ENCODE data around the gene RNASE7.

Gene RNASE7

DNA sequence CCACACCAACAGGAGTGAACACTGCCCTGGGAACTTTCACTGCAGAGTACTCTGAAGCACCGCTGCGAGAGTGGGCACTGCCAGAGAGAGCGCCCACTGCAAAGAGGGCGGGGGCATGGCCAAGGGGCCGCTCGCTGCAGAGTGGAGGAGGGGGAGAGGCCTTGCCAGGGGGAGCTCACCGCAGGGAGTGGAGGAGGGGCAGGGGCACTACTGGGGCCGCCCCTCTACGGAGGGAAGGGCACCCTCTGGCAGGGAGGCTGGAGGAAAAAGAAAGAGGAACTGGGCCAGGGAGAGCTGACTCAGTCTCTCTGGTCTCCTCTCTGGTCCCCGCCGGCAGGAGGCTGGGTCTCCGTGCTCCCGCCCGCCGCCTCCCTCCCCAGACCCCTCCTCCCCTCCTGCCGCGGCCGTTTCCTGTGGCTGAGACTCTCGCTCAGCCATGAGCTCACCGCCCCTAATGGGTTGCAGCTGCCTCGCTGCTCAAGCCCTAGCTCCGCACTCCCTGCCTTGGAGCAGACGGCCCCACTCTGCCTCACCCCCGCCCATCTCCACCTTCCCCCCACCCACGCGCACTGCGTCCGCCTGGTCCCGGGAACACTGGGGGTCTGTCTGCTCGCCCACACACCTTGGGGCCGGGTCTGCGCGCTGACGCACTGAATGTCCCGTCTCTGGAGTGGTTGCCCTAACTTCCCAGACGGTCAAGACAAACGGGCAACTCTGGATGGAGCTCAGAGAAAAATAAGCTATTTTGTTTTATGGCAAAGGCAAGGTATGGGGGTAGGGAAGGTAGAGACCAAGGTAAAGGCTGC, 29.3 kb downstream of the RNASE7 start:
- peaks cover 93% of the 10 kb centered on the region for H3K27me3 Mint-ChIP-seq
- H3K4me3 Mint-ChIP-seq = peak overlapping the region; percentile 42
- peak; percentile 62 for DNase-seq
- H3K4me1 Mint-ChIP-seq = peaks cover 34% of the 10 kb centered on the region
- H3K9me3 Mint-ChIP-seq = no peaks in the 10 kb centered on the region
- H3K27ac Mint-ChIP-seq = no peak overlapping the region
- CTCF ChIA-PET = interaction anchor here (0.8 to 3.6 kb wide), 9 partner anchors 9 to 56 kb away, joined by 4 to 36 read pairs (median 7); no protein-coding TSS in a partner anchor
- no peaks in the 10 kb centered on the region for H3K36me3 Mint-ChIP-seq

DNA sequence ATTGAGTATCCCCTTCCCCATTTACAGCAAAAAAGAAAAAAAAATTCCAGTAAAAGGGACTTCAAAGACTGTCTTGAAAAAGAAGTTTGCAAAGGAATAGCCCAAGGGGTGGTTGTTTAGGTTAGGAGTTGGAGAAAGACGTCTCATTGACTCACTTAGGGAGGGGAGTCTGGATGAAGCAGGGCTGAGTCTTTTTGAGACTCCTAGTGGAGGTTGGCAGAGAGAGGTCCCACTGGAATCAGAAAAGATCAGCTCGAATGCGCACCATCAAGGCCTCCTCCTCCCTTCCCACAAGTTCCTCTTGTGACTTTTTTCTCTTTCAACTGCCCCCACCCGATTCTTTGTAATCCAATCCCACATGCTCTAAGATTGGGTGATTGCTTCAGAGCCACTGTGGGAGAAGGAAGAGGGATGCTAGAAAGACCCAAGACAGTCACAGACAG, 29.9 kb downstream of the RNASE7 start:
- H3K4me3 Mint-ChIP-seq = no peak overlapping the region
- CTCF ChIA-PET = interaction anchor here (1.0 to 3.6 kb wide), 7 partner anchors 8 to 57 kb away, joined by 4 to 36 read pairs (median 12); no protein-coding TSS in a partner anchor
- H3K27me3 Mint-ChIP-seq = peaks cover 89% of the 10 kb centered on the region
- no peaks in the 10 kb centered on the region for H3K36me3 Mint-ChIP-seq
- H3K4me1 Mint-ChIP-seq = peaks cover 34% of the 10 kb centered on the region
- no peak for DNase-seq
- H3K9me3 Mint-ChIP-seq = no peaks in the 10 kb centered on the region
- no peak overlapping the region for H3K27ac Mint-ChIP-seq

DNA sequence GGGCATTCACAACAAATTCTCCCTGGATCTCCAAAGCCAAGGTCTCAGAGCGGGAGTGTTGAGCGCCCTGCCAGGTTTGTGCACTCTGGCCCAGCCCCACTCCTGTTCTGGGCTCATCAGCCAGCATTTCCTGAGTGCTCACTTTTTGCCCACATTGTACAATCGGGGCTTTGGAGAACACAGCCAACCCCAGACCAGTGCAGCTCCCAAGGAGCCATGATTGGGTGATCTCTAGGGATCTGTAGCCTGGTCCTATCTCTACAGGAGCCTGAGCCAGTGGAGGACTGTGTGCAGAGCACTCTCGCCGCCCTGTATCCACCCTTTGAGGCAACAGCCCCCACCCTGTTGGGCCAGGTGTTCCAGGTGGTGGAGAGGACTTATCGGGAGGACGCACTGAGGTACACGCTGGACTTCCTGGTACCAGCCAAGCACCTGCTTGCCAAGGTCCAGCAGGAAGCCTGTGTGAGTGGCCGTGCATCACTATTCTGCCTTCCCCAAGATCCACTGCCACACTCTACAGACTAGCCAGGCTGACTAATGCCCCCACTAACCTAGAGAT, 30.7 kb downstream of the RNASE7 start:
- no peaks in the 10 kb centered on the region for H3K9me3 Mint-ChIP-seq
- no peak overlapping the region for H3K4me3 Mint-ChIP-seq
- no peak overlapping the region for H3K27ac Mint-ChIP-seq
- CTCF ChIA-PET = interaction anchor here (0.6 to 3.6 kb wide), 4 partner anchors 16 to 101 kb away, joined by 3 to 36 read pairs (median 20); no protein-coding TSS in a partner anchor
- H3K4me1 Mint-ChIP-seq = peaks cover 34% of the 10 kb centered on the region
- H3K27me3 Mint-ChIP-seq = peaks cover 88% of the 10 kb centered on the region
- no peak for DNase-seq
- H3K36me3 Mint-ChIP-seq = no peaks in the 10 kb centered on the region

DNA sequence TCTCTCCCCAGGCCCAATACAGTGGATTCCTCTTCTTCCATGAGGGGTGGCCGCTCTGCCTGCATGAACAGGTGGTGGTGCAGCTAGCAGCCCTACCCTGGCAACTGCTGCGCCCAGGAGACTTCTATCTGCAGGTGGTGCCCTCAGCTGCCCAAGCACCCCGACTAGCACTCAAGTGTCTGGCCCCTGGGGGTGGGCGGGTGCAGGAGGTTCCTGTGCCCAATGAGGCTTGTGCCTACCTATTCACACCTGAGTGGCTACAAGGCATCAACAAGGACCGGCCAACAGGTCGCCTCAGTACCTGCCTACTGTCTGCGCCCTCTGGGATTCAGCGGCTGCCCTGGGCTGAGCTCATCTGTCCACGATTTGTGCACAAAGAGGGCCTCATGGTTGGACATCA, 31.8 kb downstream of the RNASE7 start:
- Mint-ChIP-seq H3K36me3 (no peaks in the 10 kb centered on the region), H3K9me3 (no peaks in the 10 kb centered on the region), H3K4me3 (no peak overlapping the region), H3K4me1 (peaks cover 28% of the 10 kb centered on the region), H3K27ac (no peak overlapping the region), H3K27me3 (peaks cover 89% of the 10 kb centered on the region)
- CTCF ChIA-PET = interaction anchor here (0.5 to 1.9 kb wide), 2 partner anchors 29 to 31 kb away, joined by 3 to 5 read pairs; no protein-coding TSS in a partner anchor
- DNase-seq = no peak

DNA sequence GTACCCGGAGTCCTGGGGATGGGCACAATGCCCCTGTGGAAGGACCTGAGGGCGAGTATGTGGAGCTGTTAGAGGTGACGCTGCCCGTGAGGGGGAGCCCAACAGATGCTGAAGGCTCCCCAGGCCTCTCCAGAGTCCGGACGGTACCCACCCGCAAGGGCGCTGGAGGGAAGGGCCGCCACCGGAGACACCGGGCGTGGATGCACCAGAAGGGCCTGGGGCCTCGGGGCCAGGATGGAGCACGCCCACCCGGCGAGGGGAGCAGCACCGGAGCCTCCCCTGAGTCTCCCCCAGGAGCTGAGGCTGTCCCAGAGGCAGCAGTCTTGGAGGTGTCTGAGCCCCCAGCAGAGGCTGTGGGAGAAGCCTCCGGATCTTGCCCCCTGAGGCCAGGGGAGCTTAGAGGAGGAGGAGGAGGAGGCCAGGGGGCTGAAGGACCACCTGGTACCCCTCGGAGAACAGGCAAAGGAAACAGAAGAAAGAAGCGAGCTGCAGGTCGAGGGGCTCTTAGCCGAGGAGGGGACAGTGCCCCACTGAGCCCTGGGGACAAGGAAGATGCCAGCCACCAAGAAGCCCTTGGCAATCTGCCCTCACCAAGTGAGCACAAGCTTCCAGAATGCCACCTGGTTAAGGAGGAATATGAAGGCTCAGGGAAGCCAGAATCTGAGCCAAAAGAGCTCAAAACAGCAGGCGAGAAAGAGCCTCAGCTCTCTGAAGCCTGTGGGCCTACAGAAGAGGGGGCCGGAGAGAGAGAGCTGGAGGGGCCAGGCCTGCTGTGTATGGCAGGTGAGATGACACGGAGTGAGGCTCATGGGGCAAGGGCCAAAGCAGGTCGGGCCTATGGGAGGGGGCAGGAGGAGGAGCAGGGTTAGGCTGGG, 32.5 kb downstream of the RNASE7 start:
- H3K27me3 Mint-ChIP-seq = peaks cover 89% of the 10 kb centered on the region
- H3K4me3 Mint-ChIP-seq = no peak overlapping the region
- CTCF ChIA-PET = interaction anchor here (1.0 to 1.9 kb wide), 3 partner anchors 9 to 30 kb away, joined by 3 to 5 read pairs (median 4); no protein-coding TSS in a partner anchor
- H3K36me3 Mint-ChIP-seq = no peaks in the 10 kb centered on the region
- H3K27ac Mint-ChIP-seq = no peak overlapping the region
- H3K9me3 Mint-ChIP-seq = no peaks in the 10 kb centered on the region
- peaks cover 21% of the 10 kb centered on the region for H3K4me1 Mint-ChIP-seq
- DNase-seq = no peak

DNA sequence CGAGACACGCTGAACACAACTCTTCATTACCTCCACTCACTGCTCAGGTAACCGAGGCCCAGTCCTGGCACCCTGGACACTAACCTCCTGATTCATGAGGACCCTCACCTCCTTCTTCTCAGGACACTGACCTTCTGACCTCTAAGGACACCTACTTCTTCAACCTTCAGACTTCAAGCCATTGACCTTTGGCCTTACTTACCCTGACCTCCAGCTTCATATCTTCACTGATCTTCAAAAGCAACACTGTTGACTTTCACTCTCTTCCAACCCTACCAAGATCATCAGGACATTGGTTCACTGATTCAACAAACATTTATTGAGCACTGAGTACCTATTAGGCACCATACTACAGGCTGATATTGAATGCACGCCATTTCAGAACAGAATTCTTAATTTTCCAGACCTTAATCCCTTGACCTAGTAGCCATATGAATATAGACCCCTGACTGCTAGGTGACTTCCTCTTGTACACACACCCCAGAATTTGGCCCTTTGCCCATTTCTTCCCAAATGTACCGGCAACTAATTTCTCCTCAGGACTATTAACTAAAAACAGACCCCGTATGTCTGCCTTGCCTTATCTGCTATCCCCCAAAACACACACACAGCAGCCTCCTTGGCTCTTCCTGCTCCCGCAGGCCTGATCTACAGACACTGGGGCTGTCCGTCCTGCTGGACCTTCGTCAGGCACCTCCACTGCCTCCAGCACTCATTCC, 33.7 kb downstream of the RNASE7 start:
- H3K4me3 Mint-ChIP-seq = no peak overlapping the region
- peaks cover 79% of the 10 kb centered on the region for H3K27me3 Mint-ChIP-seq
- H3K27ac Mint-ChIP-seq = no peak overlapping the region
- peaks cover 12% of the 10 kb centered on the region for H3K4me1 Mint-ChIP-seq
- no peaks in the 10 kb centered on the region for H3K9me3 Mint-ChIP-seq
- no peak for DNase-seq
- H3K36me3 Mint-ChIP-seq = no peaks in the 10 kb centered on the region
- CTCF ChIA-PET = interaction anchor here (1.3 to 1.9 kb wide), 2 partner anchors 12 to 29 kb away, joined by 3 to 5 read pairs; no protein-coding TSS in a partner anchor

DNA sequence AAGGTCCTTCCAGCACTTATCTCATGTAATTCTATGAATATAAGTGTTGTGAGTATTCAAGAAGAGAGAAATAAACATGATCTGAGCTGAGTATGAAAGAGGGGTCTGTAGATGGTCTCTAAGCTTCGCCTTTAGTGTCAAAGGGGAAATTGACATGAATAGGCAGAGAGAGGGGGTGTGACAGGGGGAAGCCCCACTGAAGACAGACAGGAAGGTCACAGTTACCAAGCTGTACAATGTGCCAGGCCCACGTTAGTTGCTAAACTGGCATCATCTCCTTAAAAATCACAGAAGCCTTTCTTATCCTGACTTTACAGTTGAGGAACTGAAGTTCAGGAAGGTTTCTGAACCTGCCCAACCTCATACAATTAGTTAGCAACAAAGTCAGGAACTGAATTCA, 35.5 kb downstream of the RNASE7 start:
- CTCF ChIA-PET = interaction anchor here (0.6 to 2.3 kb wide), 3 partner anchors 12 to 26 kb away, joined by 3 to 7 read pairs (median 6); no protein-coding TSS in a partner anchor
- H3K36me3 Mint-ChIP-seq = no peaks in the 10 kb centered on the region

DNA sequence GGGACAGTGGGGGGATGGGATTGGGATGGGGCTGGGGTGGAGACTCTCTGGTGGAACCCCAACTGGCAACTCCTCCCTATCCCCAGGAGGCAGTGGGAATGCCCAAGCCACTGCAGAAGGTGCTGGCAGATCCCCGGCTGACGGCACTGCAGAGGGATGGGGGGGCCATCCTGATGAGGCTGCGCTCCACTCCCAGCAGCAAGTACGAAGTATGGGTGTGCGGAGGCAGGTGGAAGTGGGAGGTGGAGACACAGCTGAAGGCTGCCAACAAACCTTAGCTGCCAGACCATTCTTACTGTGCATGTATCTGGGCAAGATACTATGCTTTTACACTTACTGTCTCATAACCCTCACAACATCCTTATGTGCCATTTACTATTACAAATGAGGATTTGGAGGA, 36.1 kb downstream of the RNASE7 start:
- Mint-ChIP-seq H3K4me1 (no peaks in the 10 kb centered on the region), H3K27me3 (peaks cover 55% of the 10 kb centered on the region), H3K36me3 (no peaks in the 10 kb centered on the region), H3K4me3 (no peak overlapping the region), H3K27ac (no peak overlapping the region), H3K9me3 (no peaks in the 10 kb centered on the region)
- DNase-seq = no peak
- CTCF ChIA-PET = interaction anchor here (1.7 to 2.3 kb wide), 3 partner anchors 11 to 26 kb away, joined by 6 to 9 read pairs (median 7); no protein-coding TSS in a partner anchor

More for the DNA sequence above, 35.5 kb downstream of the RNASE7 start:
- H3K27me3 Mint-ChIP-seq = peaks cover 61% of the 10 kb centered on the region
- DNase-seq = no peak
- no peak overlapping the region for H3K4me3 Mint-ChIP-seq
- no peaks in the 10 kb centered on the region for H3K4me1 Mint-ChIP-seq
- no peak overlapping the region for H3K27ac Mint-ChIP-seq
- no peaks in the 10 kb centered on the region for H3K9me3 Mint-ChIP-seq

DNA sequence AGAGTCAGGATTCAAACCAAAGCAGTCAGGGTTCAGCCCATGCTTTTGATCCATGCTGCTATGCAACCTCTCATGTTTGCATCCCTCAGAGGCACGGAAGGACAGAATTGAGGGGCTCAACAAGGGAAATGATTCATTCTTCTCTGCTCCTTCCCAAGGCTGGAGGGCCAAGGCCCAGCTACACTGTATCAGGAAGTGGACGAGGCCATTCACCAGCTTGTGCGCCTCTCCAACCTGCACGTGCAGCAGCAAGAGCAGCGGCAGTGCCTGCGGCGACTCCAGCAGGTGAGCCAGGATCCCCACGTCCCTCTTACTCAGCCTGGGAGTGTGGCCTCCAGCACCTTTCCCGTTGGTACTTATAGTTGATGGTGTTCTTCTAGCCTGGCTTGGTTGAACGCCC, 36.6 kb downstream of the RNASE7 start:
- no peak for DNase-seq
- H3K27me3 Mint-ChIP-seq = peaks cover 51% of the 10 kb centered on the region
- H3K4me1 Mint-ChIP-seq = no peaks in the 10 kb centered on the region
- CTCF ChIA-PET = interaction anchor here (1.7 to 2.3 kb wide), 3 partner anchors 11 to 25 kb away, joined by 6 to 9 read pairs (median 7); no protein-coding TSS in a partner anchor
- no peak overlapping the region for H3K4me3 Mint-ChIP-seq
- no peak overlapping the region for H3K27ac Mint-ChIP-seq
- no peaks in the 10 kb centered on the region for H3K9me3 Mint-ChIP-seq
- no peaks in the 10 kb centered on the region for H3K36me3 Mint-ChIP-seq

DNA sequence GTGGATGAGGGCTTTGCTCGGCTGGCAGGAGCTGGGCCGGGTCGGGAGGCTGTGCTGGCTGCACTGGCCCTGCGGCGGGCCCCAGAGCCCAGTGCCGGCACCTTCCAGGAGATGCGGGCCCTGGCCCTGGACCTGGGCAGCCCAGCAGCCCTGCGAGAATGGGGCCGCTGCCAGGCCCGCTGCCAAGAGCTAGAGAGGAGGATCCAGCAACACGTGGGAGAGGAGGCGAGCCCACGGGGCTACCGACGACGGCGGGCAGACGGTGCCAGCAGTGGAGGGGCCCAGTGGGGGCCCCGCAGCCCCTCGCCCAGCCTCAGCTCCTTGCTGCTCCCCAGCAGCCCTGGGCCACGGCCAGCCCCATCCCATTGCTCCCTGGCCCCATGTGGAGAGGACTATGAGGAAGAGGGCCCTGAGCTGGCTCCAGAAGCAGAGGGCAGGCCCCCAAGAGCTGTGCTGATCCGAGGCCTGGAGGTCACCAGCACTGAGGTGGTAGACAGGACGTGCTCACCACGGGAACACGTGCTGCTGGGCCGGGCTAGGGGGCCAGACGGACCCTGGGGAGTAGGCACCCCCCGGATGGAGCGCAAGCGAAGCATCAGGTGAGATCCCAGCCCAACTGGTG, 39.5 kb downstream of the RNASE7 start:
- CTCF ChIA-PET = interaction anchor here (1.5 kb wide), 1 partner anchor 22 kb away, joined by 5 read pairs; no protein-coding TSS in a partner anchor
- DNase-seq = no peak
- H3K27ac Mint-ChIP-seq = no peak overlapping the region
- H3K27me3 Mint-ChIP-seq = peaks cover 27% of the 10 kb centered on the region
- H3K4me1 Mint-ChIP-seq = peaks cover 2% of the 10 kb centered on the region
- no peaks in the 10 kb centered on the region for H3K9me3 Mint-ChIP-seq
- H3K4me3 Mint-ChIP-seq = no peak overlapping the region
- no peaks in the 10 kb centered on the region for H3K36me3 Mint-ChIP-seq

DNA sequence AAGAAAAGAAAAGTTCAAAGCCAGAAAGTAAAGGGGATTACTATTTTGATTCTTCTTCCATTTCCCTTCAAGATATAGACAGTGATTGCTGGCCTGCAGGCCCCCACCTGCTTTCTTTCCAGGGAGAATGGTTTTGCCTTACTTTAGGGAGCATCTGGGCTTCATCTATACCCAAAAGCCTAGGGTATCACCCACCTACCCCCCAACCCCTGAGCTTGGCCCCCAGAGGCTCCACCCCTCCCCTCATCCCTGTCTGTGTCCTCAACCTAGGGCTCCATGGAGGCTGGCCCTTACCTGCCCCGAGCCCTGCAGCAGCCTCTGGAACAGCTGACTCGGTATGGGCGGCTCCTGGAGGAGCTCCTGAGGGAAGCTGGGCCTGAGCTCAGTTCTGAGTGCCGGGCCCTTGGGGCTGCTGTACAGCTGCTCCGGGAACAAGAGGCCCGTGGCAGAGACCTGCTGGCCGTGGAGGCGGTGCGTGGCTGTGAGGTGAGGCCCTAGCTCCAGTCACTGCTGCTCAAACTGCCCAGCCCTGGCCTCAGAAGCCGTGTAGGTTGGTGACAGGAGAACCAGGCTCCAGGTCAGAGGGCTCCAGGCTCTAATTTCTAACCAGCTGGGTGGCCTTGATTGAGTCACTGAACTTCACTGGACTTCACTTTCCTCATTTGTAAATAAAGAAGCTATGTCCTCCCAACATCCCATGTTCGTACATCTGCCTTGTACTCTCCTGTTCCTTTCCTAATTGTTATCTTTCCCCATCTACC, 41.6 kb downstream of the RNASE7 start:
- peaks cover 15% of the 10 kb centered on the region for H3K4me1 Mint-ChIP-seq
- H3K36me3 Mint-ChIP-seq = no peaks in the 10 kb centered on the region
- CTCF ChIA-PET = interaction anchor here (1.1 to 1.8 kb wide), 5 partner anchors 9 to 68 kb away, joined by 3 to 7 read pairs (median 4); partner anchors contain the start of gene ARHGEF40
- H3K27ac Mint-ChIP-seq = no peak overlapping the region
- H3K9me3 Mint-ChIP-seq = no peaks in the 10 kb centered on the region
- H3K27me3 Mint-ChIP-seq = peaks cover 13% of the 10 kb centered on the region
- no peak for DNase-seq
- H3K4me3 Mint-ChIP-seq = no peak overlapping the region

DNA sequence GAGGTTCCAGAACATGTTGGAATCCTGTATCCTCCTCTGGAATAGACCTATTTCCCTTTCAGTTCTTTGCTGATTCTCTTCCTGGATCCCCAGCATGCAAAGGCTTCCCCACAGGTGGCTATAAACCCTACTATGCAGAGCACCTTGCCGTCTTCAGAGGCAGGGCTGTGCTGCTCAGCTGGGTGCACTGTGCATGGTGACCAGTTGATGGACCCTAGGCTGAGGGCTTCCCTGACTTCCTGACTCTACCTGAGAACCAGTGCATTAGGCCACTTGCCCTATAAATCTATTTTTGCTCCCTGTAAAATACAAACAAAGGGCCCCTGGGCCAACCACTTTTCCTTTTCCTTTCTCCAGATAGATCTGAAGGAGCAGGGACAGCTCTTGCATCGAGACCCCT, 42.2 kb downstream of the RNASE7 start:
- DNase-seq = no peak
- Mint-ChIP-seq H3K27ac (no peak overlapping the region), H3K4me3 (no peak overlapping the region), H3K4me1 (peaks cover 18% of the 10 kb centered on the region), H3K36me3 (no peaks in the 10 kb centered on the region), H3K27me3 (peaks cover 13% of the 10 kb centered on the region), H3K9me3 (no peaks in the 10 kb centered on the region)
- CTCF ChIA-PET = interaction anchor here (1.1 to 1.8 kb wide), 4 partner anchors 8 to 20 kb away, joined by 3 to 7 read pairs (median 4); partner anchors contain the start of gene ARHGEF40
